Stimulated activated naive CD8-positive, alpha-beta T cell treated with anti-CD3 and anti-CD28 coated beads, Interleukin-15, amount 100 ng/mL, for 72 hours (primary cell): ENCODE measurements around the gene KRTAP4-9.
"Not testable (repeated sequence)": the region's sequence is repeated elsewhere in the genome, so short reads cannot be mapped to it uniquely, and the experiment has no call there.

ENCODE experiments used
- ATAC-seq: fragments of 150-1000 bp; cut with Tn5 transposase; 2 replicates; pipeline ENCODE4 v1.10.0; 2021; ENCODE audit warnings: mild to moderate bottlenecking, moderate library complexity
- DNase-seq, 2 donors: peaks; one replicate each; pipeline ENCODE4 v3.0.0; 2021 to 2022
- H3K27ac Mint-ChIP-seq, 2 donors: one replicate each; pipeline ENCODE4 v1.8.0; 2022; ENCODE audit warnings: mild to moderate bottlenecking in 2 of 2, mixed read lengths in 2 of 2, moderate library complexity in 2 of 2
- H3K27me3 Mint-ChIP-seq: one replicate; pipeline ENCODE4 v1.8.0; 2022; ENCODE audit warnings: mixed read lengths
- H3K4me1 Mint-ChIP-seq: one replicate; pipeline ENCODE4 v1.8.0; 2022; ENCODE audit warnings: mild to moderate bottlenecking, mixed read lengths
- H3K4me3 Mint-ChIP-seq, 2 donors: one replicate each; pipeline ENCODE4 v1.8.0; 2022; ENCODE audit warnings: mild to moderate bottlenecking in 2 of 2, mixed read lengths in 2 of 2, moderate library complexity in 1 of 2
- H3K9me3 Mint-ChIP-seq, 2 donors: one replicate each; pipeline ENCODE4 v1.8.0; 2022; ENCODE audit warnings: mixed read lengths in 2 of 2

The KRTAP4-9 gene

DNA sequence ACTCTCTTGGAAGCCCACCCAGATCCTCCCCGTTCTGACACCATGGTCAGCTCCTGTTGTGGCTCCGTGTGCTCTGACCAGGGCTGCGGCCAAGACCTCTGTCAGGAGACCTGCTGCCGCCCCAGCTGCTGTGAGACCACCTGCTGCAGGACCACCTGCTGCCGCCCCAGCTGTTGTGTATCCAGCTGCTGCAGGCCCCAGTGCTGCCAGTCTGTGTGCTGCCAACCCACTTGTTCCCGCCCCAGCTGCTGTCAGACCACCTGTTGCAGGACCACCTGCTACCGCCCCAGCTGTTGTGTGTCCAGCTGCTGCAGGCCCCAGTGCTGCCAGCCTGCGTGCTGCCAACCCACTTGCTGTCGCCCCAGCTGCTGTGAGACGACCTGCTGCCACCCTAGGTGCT, at the start of gene KRTAP4-9:
Gene KRTAP4-9 (plus strand): TSS at position 43 of the 400 bp plus-strand sequence. CDS start 0 bp downstream, at position 43.
- not testable (repeated sequence) for DNase-seq, H3K27me3 Mint-ChIP-seq, H3K9me3 Mint-ChIP-seq, ATAC-seq, H3K4me3 Mint-ChIP-seq, H3K27ac Mint-ChIP-seq
- H3K4me1 Mint-ChIP-seq: peaks cover 19% of the 10 kb centered on the region

DNA sequence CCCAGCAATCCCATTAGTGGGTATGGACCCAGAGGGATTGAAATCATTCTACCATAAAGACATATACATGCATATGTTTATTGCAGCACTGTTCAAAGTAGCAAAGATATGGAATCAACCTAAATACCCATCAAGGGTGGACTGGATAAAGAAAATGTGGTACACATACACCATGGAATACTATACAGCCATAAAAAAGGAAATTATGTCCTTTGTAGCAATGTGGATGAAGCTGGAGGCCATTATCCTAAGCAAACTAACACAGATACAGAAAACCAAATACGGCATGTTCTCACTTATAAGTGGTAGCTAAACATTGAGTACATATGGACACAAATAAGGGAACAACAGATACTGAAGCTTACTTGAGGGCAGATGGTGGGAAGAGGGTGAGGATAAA, 47.6 kb upstream of the KRTAP4-9 start:
- Mint-ChIP-seq H3K9me3 (peaks cover 5 to 6% of the 10 kb centered on the region in 2 donors), H3K27me3 (peaks cover 30% of the 10 kb centered on the region), H3K4me1 (no peaks in the 10 kb centered on the region), H3K27ac (no peak overlapping the region), H3K4me3 (no peak overlapping the region)
- no peak for ATAC-seq
- DNase-seq: no peak

DNA sequence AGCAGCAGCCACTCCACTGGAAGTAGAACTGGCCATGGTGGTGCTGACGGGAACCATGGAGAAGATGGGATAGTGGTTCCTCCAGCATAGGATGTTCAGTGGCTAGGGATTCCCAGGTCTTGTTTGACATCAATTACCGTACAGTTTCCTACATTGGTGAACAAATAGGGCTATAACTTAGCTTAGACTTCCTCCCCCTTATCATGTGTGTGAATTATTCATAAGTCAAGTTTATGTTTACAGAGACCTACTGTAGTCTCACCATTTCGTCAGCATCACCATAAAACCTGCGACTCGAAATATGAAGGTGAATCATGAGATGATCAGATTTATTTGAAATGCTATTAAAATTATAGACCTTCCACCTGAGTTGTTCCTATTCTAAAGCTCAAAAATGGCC, 46.4 kb upstream of the KRTAP4-9 start:
- Mint-ChIP-seq H3K27ac (no peak overlapping the region), H3K4me3 (no peak overlapping the region), H3K9me3 (peaks cover 5 to 6% of the 10 kb centered on the region in 2 donors), H3K4me1 (no peaks in the 10 kb centered on the region), H3K27me3 (peaks cover 30% of the 10 kb centered on the region)
- ATAC-seq: no peak
- no peak for DNase-seq

DNA sequence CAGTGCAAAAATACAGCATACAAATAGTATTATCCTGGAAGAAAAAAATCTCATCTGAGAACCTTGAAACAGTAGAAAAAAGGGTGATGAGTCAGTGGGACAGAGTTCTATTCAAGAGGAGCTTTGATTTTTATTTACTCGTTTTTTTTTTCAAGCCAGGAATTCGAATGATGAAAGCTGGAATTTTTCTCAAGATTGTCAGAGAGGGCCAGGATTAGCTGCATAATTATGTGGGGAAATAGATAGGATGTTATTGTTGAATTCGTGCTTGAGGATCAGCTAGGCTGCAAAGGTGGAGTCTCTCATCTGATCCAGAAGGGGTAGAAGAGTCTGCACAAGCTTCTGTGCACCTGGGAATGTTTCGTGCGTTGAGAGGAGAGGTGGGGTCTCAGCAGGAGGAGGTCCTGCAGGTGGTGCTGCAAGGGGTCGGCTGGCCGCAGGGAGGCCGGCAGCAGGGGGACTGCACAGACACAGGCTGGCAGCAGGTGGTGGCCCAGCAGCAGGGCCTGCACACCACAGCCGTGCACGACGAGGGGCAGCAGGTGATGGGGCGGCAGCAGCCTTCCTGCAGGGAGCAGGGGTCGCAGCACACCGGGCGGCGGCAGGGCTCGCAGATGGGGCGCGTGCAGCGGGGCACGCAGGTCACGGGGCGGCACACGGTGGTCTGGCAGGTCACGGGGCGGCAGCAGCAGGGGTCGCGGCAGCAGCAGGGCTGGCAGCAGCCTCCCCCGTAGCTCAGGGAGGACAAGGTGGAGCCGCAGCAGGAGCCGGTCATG, 45.7 kb upstream of the KRTAP4-9 start:
- not testable (repeated sequence) for ATAC-seq, H3K4me1 Mint-ChIP-seq, DNase-seq, H3K4me3 Mint-ChIP-seq, H3K27ac Mint-ChIP-seq, H3K9me3 Mint-ChIP-seq
- H3K27me3 Mint-ChIP-seq: peaks cover 30% of the 10 kb centered on the region

DNA sequence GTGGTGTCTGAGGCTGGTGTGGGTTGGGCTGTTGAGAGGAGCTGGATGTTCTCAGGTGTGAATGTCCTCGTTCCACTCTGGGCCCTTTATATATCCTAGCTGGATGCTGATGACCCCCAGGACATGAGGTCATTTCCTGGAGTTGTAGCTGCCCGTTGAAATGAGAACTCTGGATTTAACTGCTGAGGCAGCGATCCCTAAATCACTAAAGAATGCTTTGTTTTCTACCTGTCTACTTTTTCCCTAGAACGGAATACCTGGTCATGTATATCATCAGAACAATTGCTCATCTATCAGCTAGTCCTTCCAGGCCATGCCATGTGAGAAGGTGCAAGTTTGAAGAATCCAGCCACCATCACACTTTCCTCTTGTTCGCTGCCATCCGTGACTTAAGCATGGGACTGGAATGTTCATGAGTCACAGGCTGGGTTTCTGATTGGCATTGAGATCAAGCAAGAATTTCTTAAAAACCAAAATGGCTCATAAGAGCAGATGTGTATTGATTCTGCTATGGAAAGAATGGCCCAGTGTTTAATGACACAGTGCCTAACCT, 45.1 kb upstream of the KRTAP4-9 start, which contains the start of gene KRTAP2-3:
Gene KRTAP2-3 (minus strand): TSS at position 63 of the 553 bp plus-strand sequence. CDS start 64 bp downstream, outside the sequence.
- H3K4me1 Mint-ChIP-seq: no peaks in the 10 kb centered on the region
- DNase-seq: no peak
- H3K4me3 Mint-ChIP-seq: no peak within 1 kb of the TSS
- H3K27me3 Mint-ChIP-seq: peaks cover 30% of the 10 kb centered on the region
- H3K9me3 Mint-ChIP-seq: peaks cover 5 to 6% of the 10 kb centered on the region in 2 donors
- H3K27ac Mint-ChIP-seq: no peak within 1 kb of the TSS
- ATAC-seq: no peak

DNA sequence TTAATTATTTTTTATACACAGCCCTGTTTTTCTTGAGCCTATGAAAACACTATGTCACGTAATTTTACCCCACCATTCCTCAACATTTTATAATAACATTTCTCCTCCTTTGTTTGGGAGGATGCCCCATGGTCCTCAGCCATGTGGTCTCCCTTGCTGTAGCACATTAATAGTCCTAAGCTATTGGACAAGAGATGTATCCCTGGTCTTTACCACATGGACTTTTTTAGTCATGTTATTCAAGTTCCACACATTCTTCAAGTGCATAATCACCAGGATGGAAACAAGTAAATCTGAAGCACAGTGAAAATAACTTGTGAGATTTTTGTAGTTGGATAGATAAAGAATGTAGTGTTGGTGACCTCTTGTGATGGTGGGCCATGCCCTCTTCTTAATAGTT, 43.2 kb upstream of the KRTAP4-9 start:
- DNase-seq (no peak), ATAC-seq (no peak)
- Mint-ChIP-seq H3K9me3 (peaks cover 5 to 6% of the 10 kb centered on the region in 2 donors), H3K4me3 (no peak overlapping the region), H3K27ac (no peak overlapping the region), H3K27me3 (peaks cover 30% of the 10 kb centered on the region), H3K4me1 (peaks cover 6% of the 10 kb centered on the region)

DNA sequence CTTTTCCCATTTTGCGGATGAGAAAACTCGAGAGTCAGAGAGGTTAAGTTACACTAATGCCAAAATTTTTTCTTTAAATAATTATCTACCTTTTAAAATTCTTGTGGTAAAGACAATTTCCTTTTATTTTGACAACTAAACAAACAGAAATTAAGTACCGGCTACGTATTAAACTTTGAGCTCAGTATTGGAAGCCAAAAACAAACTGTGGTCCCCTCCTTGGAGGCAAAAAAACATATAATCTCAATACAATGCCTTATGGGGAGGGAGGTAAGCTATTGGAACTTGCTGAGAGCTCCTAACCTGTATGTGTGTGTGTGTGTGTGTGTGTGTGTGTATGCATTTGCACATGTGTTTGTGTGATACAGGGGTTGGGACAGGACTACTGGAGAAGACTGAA, 41.7 kb upstream of the KRTAP4-9 start:
- Mint-ChIP-seq H3K27me3 (peaks cover 28% of the 10 kb centered on the region), H3K4me3 (no peak overlapping the region), H3K9me3 (no peaks in the 10 kb centered on the region), H3K4me1 (peaks cover 6% of the 10 kb centered on the region), H3K27ac (no peak overlapping the region)
- ATAC-seq: no peak
- no peak for DNase-seq

DNA sequence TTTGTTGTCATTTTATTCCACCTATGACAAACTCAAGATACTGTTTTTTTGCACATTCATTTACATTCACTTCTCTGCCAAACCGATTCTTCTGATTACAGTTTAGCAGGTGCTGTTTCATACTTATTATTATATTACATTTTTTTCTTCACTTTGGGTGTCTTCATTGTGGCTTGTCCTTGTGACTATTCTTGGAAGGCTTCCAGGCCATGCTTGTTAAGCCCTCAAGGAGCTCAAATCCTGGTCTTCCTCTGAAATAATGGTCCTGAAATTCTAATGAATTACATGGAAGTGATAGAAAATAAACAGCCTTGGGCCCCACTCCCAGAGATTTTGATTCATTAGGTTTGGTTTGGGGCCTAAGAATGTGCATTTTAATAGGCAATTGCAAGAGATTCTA, 40.9 kb upstream of the KRTAP4-9 start:
- Mint-ChIP-seq H3K4me3 (no peak overlapping the region), H3K9me3 (no peaks in the 10 kb centered on the region), H3K4me1 (peaks cover 6% of the 10 kb centered on the region), H3K27ac (no peak overlapping the region), H3K27me3 (peaks cover 20% of the 10 kb centered on the region)
- DNase-seq: no peak
- ATAC-seq: no peak

DNA sequence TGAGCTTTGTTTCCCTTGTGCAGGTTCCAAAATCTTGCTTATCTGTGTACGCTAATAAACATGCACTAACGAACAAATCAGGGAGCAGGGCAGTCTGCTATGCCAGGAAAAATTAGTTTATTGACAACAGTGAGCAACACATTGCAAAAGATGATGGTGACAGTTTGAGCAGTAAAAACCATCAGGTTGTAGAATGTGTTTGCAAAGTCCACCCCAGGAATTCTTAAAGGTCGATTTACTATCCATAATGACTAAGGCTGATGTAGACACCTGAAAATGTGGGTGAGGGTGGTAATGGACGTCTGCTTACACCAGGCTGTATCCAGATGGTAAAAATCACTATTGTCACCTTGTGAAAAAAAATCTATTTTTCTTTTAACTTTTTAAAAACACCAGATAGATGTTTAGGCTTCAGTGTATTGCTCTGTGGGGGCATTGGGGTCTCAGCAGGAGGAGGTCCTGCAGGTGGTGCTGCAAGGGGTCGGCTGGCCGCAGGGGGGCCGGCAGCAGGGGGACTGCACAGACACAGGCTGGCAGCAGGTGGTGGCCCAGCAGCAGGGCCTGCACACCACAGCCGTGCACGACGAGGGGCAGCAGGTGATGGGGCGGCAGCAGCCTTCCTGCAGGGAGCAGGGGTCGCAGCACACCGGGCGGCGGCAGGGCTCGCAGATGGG, 40.0 kb upstream of the KRTAP4-9 start:
- H3K9me3 Mint-ChIP-seq, H3K4me3 Mint-ChIP-seq, H3K27ac Mint-ChIP-seq, DNase-seq, ATAC-seq, H3K4me1 Mint-ChIP-seq: not testable (repeated sequence)
- peaks cover 11% of the 10 kb centered on the region for H3K27me3 Mint-ChIP-seq

DNA sequence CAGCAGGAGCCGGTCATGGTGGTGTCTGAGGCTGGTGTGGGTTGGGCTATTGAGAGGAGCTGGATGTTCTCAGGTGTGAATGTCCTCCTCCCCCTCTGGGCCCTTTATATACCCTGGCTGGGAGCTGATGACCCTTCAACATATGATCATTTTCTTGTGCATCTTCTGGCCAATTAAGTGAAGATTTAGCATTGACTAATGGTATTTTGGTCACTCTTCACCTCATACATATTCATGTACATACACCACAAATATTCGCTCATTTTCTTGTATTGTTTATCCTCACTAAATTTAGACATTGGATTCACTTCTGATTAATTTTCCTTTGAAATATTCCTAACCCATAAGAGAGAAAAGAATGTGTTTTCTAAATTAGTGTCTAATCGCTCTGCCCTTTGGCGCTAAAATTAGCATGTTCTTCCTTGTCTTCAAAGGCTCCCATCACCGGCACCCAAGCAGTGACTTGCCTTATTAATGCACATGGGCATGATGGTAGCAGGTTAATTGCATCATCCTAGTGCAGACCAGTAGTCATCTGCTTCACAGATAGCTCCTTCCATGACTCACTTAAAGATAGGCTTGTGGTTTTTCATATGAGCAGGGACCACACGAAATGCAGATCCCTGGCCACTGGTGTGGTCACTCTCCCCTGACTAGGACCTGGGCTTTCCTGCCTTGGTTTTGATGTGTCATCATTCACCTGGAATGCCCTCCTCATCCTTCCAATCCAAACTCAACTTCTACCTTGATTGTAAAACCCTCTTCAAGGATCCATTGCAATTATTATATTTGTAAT, 39.2 kb upstream of the KRTAP4-9 start, which contains the start of gene KRTAP2-4:
Gene KRTAP2-4 (minus strand): TSS at position 51 of the 796 bp plus-strand sequence. CDS start 34 bp downstream, at position 17.
- Mint-ChIP-seq H3K4me1 (peaks cover 6% of the 10 kb centered on the region), H3K27ac (peak within 1 kb of the TSS in 1 of 2 donors; percentile 68), H3K9me3 (no peaks in the 10 kb centered on the region), H3K27me3 (peaks cover 3% of the 10 kb centered on the region), H3K4me3 (no peak within 1 kb of the TSS)
- ATAC-seq (peak; percentile 56), DNase-seq (no peak)

DNA sequence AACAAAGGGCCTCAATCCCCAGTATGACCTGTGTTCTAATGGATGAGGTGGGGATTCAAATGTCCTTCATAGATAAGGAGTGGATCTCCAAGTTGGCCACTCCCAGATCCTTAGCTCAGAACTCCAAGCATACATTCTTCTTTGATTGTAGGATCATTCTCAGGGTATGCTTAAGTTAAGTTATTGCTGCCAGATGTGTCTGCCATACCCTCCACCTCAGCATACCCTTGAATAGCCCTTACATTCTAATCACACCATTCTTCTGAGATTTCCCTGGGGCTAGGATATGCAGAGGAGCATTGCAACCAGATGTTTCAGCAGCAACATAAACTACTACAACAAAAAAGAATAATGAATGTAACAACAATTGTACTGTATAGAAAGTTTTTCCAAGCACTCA, 37.9 kb upstream of the KRTAP4-9 start:
- no peak overlapping the region for H3K27ac Mint-ChIP-seq
- DNase-seq (no peak), ATAC-seq (no peak)
- H3K4me1 Mint-ChIP-seq: peaks cover 6% of the 10 kb centered on the region
- H3K4me3 Mint-ChIP-seq: no peak overlapping the region
- no peaks in the 10 kb centered on the region for H3K27me3 Mint-ChIP-seq
- H3K9me3 Mint-ChIP-seq: no peaks in the 10 kb centered on the region

DNA sequence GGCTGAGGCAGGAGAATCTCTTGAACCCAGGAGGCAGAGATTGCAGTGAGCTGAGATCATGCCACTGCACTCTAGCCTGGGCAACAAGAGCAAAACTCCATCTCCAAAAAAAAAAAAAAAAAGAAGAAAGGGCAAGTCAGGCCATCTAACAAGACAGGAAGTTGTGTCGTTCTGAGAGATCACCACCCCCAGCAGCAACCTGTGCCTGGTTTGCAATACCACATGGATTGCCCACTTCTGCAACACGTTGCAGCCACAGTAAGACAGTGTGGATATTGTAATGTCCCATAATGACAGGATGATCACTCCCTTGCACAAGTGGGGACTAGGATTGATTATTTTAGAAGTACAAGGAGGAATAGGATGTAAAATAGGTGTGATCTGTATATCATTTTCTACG, 36.2 kb upstream of the KRTAP4-9 start:
- DNase-seq (no peak), ATAC-seq (no peak)
- Mint-ChIP-seq H3K4me1 (peaks cover 6% of the 10 kb centered on the region), H3K4me3 (no peak overlapping the region), H3K27me3 (no peaks in the 10 kb centered on the region), H3K27ac (no peak overlapping the region), H3K9me3 (no peaks in the 10 kb centered on the region)

DNA sequence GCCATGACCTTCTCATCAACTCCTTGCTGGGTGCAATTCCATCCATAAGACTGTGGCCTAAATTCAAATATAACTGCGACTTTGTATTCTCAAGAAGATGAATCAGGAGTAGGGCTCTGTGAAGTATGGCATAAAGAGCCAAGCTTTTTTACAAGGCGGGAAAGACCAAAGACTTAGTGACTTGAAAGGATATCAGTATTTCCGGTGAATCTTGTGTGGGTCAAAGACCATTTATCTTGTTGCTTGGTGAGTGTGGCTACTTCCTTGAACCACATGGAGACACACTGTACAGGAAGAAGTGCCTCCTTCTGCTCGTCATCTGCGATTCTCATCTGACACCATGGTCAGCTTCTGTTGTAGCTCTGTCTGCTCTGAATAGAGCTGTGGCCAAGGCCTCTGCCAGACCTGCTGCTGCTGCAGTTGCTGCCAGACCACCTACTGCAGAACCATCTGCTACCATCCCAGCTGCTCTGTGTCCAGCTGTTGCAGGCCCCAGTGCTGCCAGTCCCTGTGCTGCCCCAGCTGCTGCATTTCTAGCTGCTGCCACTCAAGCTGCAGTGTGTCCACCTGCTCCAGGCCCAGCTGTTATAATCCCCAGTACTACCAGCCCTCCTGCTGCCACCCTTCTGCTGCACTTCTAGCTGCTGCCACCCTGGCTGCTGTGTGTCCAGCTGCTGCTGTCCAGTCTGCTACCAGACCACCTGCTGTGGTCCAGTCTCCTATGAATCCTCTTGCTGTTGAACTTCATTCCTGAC, 33.4 kb upstream of the KRTAP4-9 start:
- no peak for ATAC-seq

DNA sequence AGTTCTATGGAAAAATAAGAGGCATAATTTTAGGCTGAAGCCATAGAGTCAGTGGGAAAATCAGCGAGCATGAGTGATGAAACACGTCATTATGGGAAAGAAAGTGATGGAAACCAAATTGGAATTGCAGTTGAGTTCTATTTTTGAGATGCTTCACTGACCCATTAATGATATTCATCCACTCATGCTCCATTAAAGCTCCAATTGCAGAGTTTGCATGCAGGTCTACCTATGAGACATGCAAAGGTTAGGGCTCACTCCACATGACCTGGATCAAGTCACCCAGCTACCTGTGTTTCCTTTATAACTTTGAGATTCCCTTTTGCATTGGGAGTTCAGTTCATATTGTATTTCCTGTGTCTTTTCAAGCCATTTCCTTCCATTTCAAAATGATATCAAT, 31.5 kb upstream of the KRTAP4-9 start:
- no peak for DNase-seq
- no peak for ATAC-seq
- Mint-ChIP-seq H3K4me3 (no peak overlapping the region), H3K27me3 (peaks cover 10% of the 10 kb centered on the region), H3K9me3 (peaks cover 0 to 6% of the 10 kb centered on the region in 2 donors), H3K4me1 (no peaks in the 10 kb centered on the region), H3K27ac (no peak overlapping the region)

More for the DNA sequence above, 33.4 kb upstream of the KRTAP4-9 start:
- Mint-ChIP-seq H3K4me3 (no peak overlapping the region), H3K27me3 (peaks cover 10% of the 10 kb centered on the region), H3K4me1 (no peaks in the 10 kb centered on the region), H3K9me3 (peaks cover 0 to 5% of the 10 kb centered on the region in 2 donors), H3K27ac (peak overlapping the region in 1 of 2 donors; percentile 55)
- no peak for DNase-seq

DNA sequence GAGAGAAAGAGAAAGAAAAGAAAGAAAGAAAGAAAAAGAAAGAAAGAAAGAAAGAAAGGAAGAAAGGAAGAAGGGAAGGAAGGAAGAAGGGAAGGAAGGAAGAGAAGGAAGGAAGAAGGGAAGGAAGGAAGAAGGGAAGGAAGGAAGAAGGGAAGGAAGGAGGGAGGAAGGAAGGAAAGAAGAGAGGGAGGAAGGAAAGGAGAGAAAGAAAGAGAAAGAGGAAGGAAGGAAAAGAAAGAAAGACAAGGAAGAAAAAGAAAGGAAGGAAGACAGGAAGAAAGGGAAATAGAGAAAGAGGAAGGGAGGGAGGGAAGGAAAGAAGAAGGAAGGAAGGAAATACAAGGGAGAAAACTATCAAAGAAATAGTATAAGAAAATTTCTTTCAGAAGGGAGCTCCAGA, 28.4 kb upstream of the KRTAP4-9 start:
- DNase-seq (no peak), ATAC-seq (no peak)
- peaks cover 0 to 6% of the 10 kb centered on the region in 2 donors for H3K9me3 Mint-ChIP-seq
- no peak overlapping the region for H3K27ac Mint-ChIP-seq
- no peaks in the 10 kb centered on the region for H3K4me1 Mint-ChIP-seq
- H3K27me3 Mint-ChIP-seq: peaks cover 10% of the 10 kb centered on the region
- H3K4me3 Mint-ChIP-seq: no peak overlapping the region
